ENCODE measurements around the gene SMARCA4. TPM values are rescaled to one million over a fixed set of nuclear protein-coding genes. Genes with fewer than 3 reads are reported as not detected.

Gene SMARCA4
- total RNA-seq, 1 experiment from 2014 or later, result 127 TPM

- no TSS peak for BruUV-seq (replicated peaks)
- intact Hi-C loops (cut with micrococcal nuclease), result no loop called here
- no peak overlapping the region for H3K4me3 Mint-ChIP-seq (ENCODE audit: unreplicated experiment)
Measured at GRCh38 chr19:10965398-10965797, 4.6 kb downstream of the SMARCA4 start.

GRCh38 chr19:10966809-10967208 lies 6.0 kb downstream of the SMARCA4 start:
- Mint-ChIP-seq H3K4me1 (ENCODE audit: insufficient read depth, unreplicated experiment) (no peaks in the 10 kb centered on the region), H3K4me3 (ENCODE audit: unreplicated experiment) (no peak overlapping the region), H3K9me3 (ENCODE audit: unreplicated experiment) (no peaks in the 10 kb centered on the region), H3K36me3 (ENCODE audit: insufficient read depth, unreplicated experiment) (peaks cover 17% of the 10 kb centered on the region), H3K27ac (ENCODE audit: low read depth, unreplicated experiment) (no peak overlapping the region), H3K27me3 (ENCODE audit: insufficient read depth, unreplicated experiment) (no peaks in the 10 kb centered on the region)
- DNase-seq (ENCODE audit: unreplicated experiment), result no peak
- TF ChIP-seq CTCF (IDR thresholded peaks at IDR 0.05; ENCODE audit: unreplicated experiment), result no peak
- ChIA-PET CTCF (interaction anchor here (1.2 kb wide), 2 partner anchors 30 to 95 kb away, joined by 3 to 5 read pairs; no protein-coding TSS in a partner anchor), POLR2A (interaction anchor here (1.0 kb wide), 1 partner anchor 11 kb away, joined by 3 read pairs; no protein-coding TSS in a partner anchor)
- intact Hi-C loops (cut with micrococcal nuclease), result no loop called here
- BruUV-seq (replicated peaks), result no TSS peak

More at GRCh38 chr19:10965398-10965797, 4.6 kb downstream of the SMARCA4 start:
- TF ChIP-seq CTCF (IDR thresholded peaks at IDR 0.05; ENCODE audit: unreplicated experiment), result no peak
- Mint-ChIP-seq H3K4me1 (ENCODE audit: insufficient read depth, unreplicated experiment) (no peaks in the 10 kb centered on the region), H3K36me3 (ENCODE audit: insufficient read depth, unreplicated experiment) (peaks cover 17% of the 10 kb centered on the region), H3K27me3 (ENCODE audit: insufficient read depth, unreplicated experiment) (no peaks in the 10 kb centered on the region), H3K27ac (ENCODE audit: low read depth, unreplicated experiment) (peak overlapping the region; percentile 19), H3K9me3 (ENCODE audit: unreplicated experiment) (no peaks in the 10 kb centered on the region)
- POLR2A ChIA-PET, result interaction anchor here (0.6 kb wide), 1 partner anchor 1493 kb away, joined by 3 read pairs; no protein-coding TSS in a partner anchor
- DNase-seq (ENCODE audit: unreplicated experiment), result no peak
- CTCF ChIA-PET, result interaction anchor here (0.6 to 1.3 kb wide), 3 partner anchors 24 to 543 kb away, joined by 3 to 7 read pairs (median 4); no protein-coding TSS in a partner anchor

GRCh38 chr19:10968527-10969135 lies 7.8 kb downstream of the SMARCA4 start:
- no peak for TF ChIP-seq CTCF (IDR thresholded peaks at IDR 0.05; ENCODE audit: unreplicated experiment)
- no TSS peak for BruUV-seq (replicated peaks)
- H3K4me1 Mint-ChIP-seq (ENCODE audit: insufficient read depth, unreplicated experiment), result no peaks in the 10 kb centered on the region
- intact Hi-C loops (cut with micrococcal nuclease), result no loop called here
- POLR2A ChIA-PET, result no interaction called here
- no peak overlapping the region for H3K27ac Mint-ChIP-seq (ENCODE audit: low read depth, unreplicated experiment)
- H3K27me3 Mint-ChIP-seq (ENCODE audit: insufficient read depth, unreplicated experiment), result no peaks in the 10 kb centered on the region
- peaks cover 17% of the 10 kb centered on the region for H3K36me3 Mint-ChIP-seq (ENCODE audit: insufficient read depth, unreplicated experiment)
- no peak overlapping the region for H3K4me3 Mint-ChIP-seq (ENCODE audit: unreplicated experiment)
- CTCF ChIA-PET, result interaction anchor here (0.6 to 2.1 kb wide), 3 partner anchors 27 to 39 kb away, joined by 3 to 6 read pairs (median 4); no protein-coding TSS in a partner anchor
- DNase-seq (ENCODE audit: unreplicated experiment), result no peak
- H3K9me3 Mint-ChIP-seq (ENCODE audit: unreplicated experiment), result no peaks in the 10 kb centered on the region

GRCh38 chr19:10971107-10971726 lies 10.4 kb downstream of the SMARCA4 start:
- TF ChIP-seq CTCF (IDR thresholded peaks at IDR 0.05; ENCODE audit: unreplicated experiment), result no peak
- no peak overlapping the region for H3K4me3 Mint-ChIP-seq (ENCODE audit: unreplicated experiment)
- no peak overlapping the region for H3K27ac Mint-ChIP-seq (ENCODE audit: low read depth, unreplicated experiment)
- POLR2A ChIA-PET, result no interaction called here
- CTCF ChIA-PET, result interaction anchor here (1.3 to 2.7 kb wide), 3 partner anchors 29 to 41 kb away, joined by 3 to 9 read pairs (median 5); no protein-coding TSS in a partner anchor
- intact Hi-C loops (cut with micrococcal nuclease), result no loop called here
- no peaks in the 10 kb centered on the region for H3K9me3 Mint-ChIP-seq (ENCODE audit: unreplicated experiment)
- DNase-seq (ENCODE audit: unreplicated experiment), result no peak
- no peaks in the 10 kb centered on the region for H3K27me3 Mint-ChIP-seq (ENCODE audit: insufficient read depth, unreplicated experiment)
- peaks cover 7% of the 10 kb centered on the region for H3K4me1 Mint-ChIP-seq (ENCODE audit: insufficient read depth, unreplicated experiment)
- peaks cover 12% of the 10 kb centered on the region for H3K36me3 Mint-ChIP-seq (ENCODE audit: insufficient read depth, unreplicated experiment)
- BruUV-seq (replicated peaks), result no TSS peak

All from MCF 10A (cell line).